Brain microvascular endothelial cell (primary cell): Measurements from ENCODE around the gene PDZRN4.

Source experiments
- DNase-seq: peaks from one replicate; pipeline ENCODE4 v3.0.0-alpha.2; 2020
- H3K27ac ChIP-seq: fragments of 250-450 bp; sonication (Bioruptor Pico); 2 replicates; pipeline ENCODE4 v1.5.1; 2020; ENCODE audit warnings: mild to moderate bottlenecking, moderate library complexity
- H3K27me3 ChIP-seq: fragments of 250-450 bp; sonication (Bioruptor Pico); replicated peaks from 2 replicates; pipeline ENCODE4 v1.5.1; 2020; ENCODE audit warnings: mild to moderate bottlenecking
- H3K36me3 ChIP-seq: fragments of 250-450 bp; sonication (Bioruptor Pico); replicated peaks from 2 replicates; pipeline ENCODE4 v1.5.1; 2020; ENCODE audit warnings: mild to moderate bottlenecking
- H3K4me3 ChIP-seq: 2 replicates; pipeline ENCODE4 v1.5.1; 2011; ENCODE audit warnings: low read depth, mild to moderate bottlenecking, control low read depth, low read length, moderate library complexity
- CTCF ChIP-seq: IDR thresholded peaks from 2 replicates; pipeline ENCODE4 v1.5.1; 2011; ENCODE audit warnings: low read depth, mild to moderate bottlenecking, moderate library complexity, low read length, control low read depth, inconsistent platforms; ENCODE audit errors: missing control alignments
- in situ Hi-C: cut with HindIII; loops from 2 replicates; pipeline ENCODE4 v1.10.0; 2017; ENCODE audit warnings: low sequenced_read_pairs, low pct_ligation_motif_present

Gene PDZRN4

GRCh38 chr12:41356181-41356580, 168.1 kb downstream of the PDZRN4 start:
- in situ Hi-C loops = no loop called here
- no peak for TF ChIP-seq CTCF
- no peaks in the 10 kb centered on the region for H3K36me3 ChIP-seq

DNA sequence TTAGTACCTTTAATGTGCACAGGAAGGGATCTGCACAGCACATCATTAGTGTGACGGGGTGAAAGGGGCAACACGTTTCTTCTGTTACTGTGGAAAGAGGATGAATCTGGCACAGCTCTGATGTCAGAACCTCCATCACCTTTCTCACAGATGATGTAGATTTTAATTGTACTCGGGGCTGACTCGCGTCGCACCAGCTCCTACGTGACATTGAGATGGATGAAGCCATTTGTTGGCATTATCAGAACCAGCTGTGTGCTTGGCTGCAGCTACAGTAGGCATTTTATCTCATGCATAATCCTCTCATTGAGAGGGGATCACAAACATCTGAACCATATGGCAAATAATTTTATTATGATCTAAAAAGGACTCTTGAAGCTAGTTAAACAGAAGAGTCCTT, 173.6 kb downstream of the PDZRN4 start:
- in situ Hi-C loops = no loop called here
- Histone ChIP-seq H3K36me3 (no peaks in the 10 kb centered on the region), H3K27ac (no peak overlapping the region), H3K4me3 (no peak overlapping the region), H3K27me3 (no peaks in the 10 kb centered on the region)
- DNase-seq = no peak
- TF ChIP-seq CTCF = no peak

More at GRCh38 chr12:41356181-41356580, 168.1 kb downstream of the PDZRN4 start:
- Histone ChIP-seq H3K4me3 (no peak overlapping the region), H3K27ac (no peak overlapping the region), H3K27me3 (no peaks in the 10 kb centered on the region)
- no peak for DNase-seq

GRCh38 chr12:41362510-41362909, 174.4 kb downstream of the PDZRN4 start:
- TF ChIP-seq CTCF = no peak
- Histone ChIP-seq H3K27me3 (no peaks in the 10 kb centered on the region), H3K36me3 (no peaks in the 10 kb centered on the region), H3K4me3 (no peak overlapping the region), H3K27ac (no peak overlapping the region)
- in situ Hi-C loops = no loop called here
- DNase-seq = no peak

GRCh38 chr12:41362931-41363330, 174.8 kb downstream of the PDZRN4 start:
- in situ Hi-C loops = no loop called here
- DNase-seq = no peak
- no peak overlapping the region for H3K4me3 ChIP-seq
- no peaks in the 10 kb centered on the region for H3K27me3 ChIP-seq
- no peak overlapping the region for H3K27ac ChIP-seq
- no peaks in the 10 kb centered on the region for H3K36me3 ChIP-seq
- no peak for TF ChIP-seq CTCF

DNA sequence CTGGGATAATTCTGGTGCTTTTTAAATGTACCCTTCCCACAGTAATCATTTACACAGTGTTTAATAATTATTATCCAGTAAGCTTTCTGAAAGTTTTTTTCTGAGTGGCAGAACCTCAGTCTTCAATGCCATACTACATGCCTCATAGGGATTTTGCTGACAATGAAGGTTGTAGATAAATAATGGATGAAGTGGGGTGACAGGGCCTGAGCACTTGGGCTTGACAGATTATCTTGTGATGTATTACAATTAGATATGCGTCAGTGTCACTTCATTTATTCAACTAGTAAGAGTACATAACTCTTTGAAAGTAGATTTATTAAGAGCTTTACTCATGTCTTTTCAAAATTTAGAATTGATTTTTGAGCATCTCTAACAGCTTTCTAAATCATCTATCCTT, 176.1 kb downstream of the PDZRN4 start:
- TF ChIP-seq CTCF = no peak
- no peak overlapping the region for H3K4me3 ChIP-seq
- no peak overlapping the region for H3K27ac ChIP-seq
- H3K27me3 ChIP-seq = no peaks in the 10 kb centered on the region
- no peaks in the 10 kb centered on the region for H3K36me3 ChIP-seq
- no peak for DNase-seq
- in situ Hi-C loops = no loop called here

- no peak for DNase-seq
- Histone ChIP-seq H3K36me3 (no peaks in the 10 kb centered on the region), H3K4me3 (no peak overlapping the region), H3K27ac (no peak overlapping the region), H3K27me3 (no peaks in the 10 kb centered on the region)
- no peak for TF ChIP-seq CTCF
- in situ Hi-C loops = no loop called here
Measured at GRCh38 chr12:41365653-41366171, 177.6 kb downstream of the PDZRN4 start.
